ENCODE measurements around the gene SPR.

- TF ChIP-seq CTCF (IDR thresholded peaks at IDR 0.05), result no peak
- no peak for TF ChIP-seq POLR2A (IDR thresholded peaks at IDR 0.05)
Observed at GRCh38 chr2:72915907-72916742, 28.9 kb downstream of the SPR start.

All from testis (tissue), 2 donors.